ENCODE measurements around the gene ETNK1. TPM values are rescaled to one million over a fixed set of nuclear protein-coding genes. Genes with fewer than 3 reads are reported as not detected.
A peak's percentile ranks its signal among the peaks of the same experiment; 100 is the strongest.

Gene ETNK1
- total and polyA plus RNA-seq, 12 donors, result 16.8 to 79.2 (median 51.5) TPM

GRCh38 chr12:22665476-22665875 is 40.5 kb downstream of the ETNK1 start:
- no peaks in the 10 kb centered on the region for H3K9me3 ChIP-seq (replicated peaks in 1 of 3)
- TF ChIP-seq CTCF (IDR thresholded peaks at IDR 0.05) (no peak), POLR2A (IDR thresholded peaks at IDR 0.05) (no peak)
- no peaks in the 10 kb centered on the region for H3K36me3 ChIP-seq (replicated peaks in 1 of 2)
- H3K4me3 ChIP-seq, result no peak overlapping the region
- no peaks in the 10 kb centered on the region for H3K4me1 ChIP-seq (replicated peaks in 1 of 2)
- no peak for DNase-seq
- H3K27ac ChIP-seq, result no peak overlapping the region
- intact Hi-C loops (cut with DNase I), result no loop called here
- H3K27me3 ChIP-seq, result no peaks in the 10 kb centered on the region

- Histone ChIP-seq H3K4me3 (no peak overlapping the region), H3K4me1 (replicated peaks in 1 of 2) (no peaks in the 10 kb centered on the region), H3K27me3 (no peaks in the 10 kb centered on the region), H3K27ac (no peak overlapping the region), H3K36me3 (replicated peaks in 1 of 2) (peaks cover 0 to 1% of the 10 kb centered on the region in 2 donors), H3K9me3 (replicated peaks in 1 of 3) (no peaks in the 10 kb centered on the region)
- no peak for DNase-seq
- intact Hi-C loops (cut with DNase I), result no loop called here
- 2 to 65% (median 50%) methylated on average over 1 of the region's 1 CpG for WGBS, 4 donors
- no peak for TF ChIP-seq POLR2A (IDR thresholded peaks at IDR 0.05)
- no peak for TF ChIP-seq CTCF (IDR thresholded peaks at IDR 0.05)
These were observed 42.2 kb downstream of the ETNK1 start for GRCh38 chr12:22667122-22667521.

GRCh38 chr12:22668441-22668840 is 43.5 kb downstream of the ETNK1 start:
- no peak overlapping the region for H3K4me3 ChIP-seq
- intact Hi-C loops (cut with DNase I), result no loop called here
- WGBS, 4 donors, result 97 to 98% (median 98%) methylated on average over 6 of the region's 6 CpGs
- H3K9me3 ChIP-seq (replicated peaks in 1 of 3), result no peaks in the 10 kb centered on the region
- no peak for TF ChIP-seq POLR2A (IDR thresholded peaks at IDR 0.05)
- TF ChIP-seq CTCF (IDR thresholded peaks at IDR 0.05), result no peak
- H3K27ac ChIP-seq, result no peak overlapping the region
- H3K36me3 ChIP-seq (replicated peaks in 1 of 2), result peaks cover 0 to 4% of the 10 kb centered on the region in 2 donors
- H3K27me3 ChIP-seq, result no peaks in the 10 kb centered on the region
- no peak for DNase-seq
- H3K4me1 ChIP-seq (replicated peaks in 1 of 2), result no peaks in the 10 kb centered on the region

GRCh38 chr12:22670762-22671161 is 45.8 kb downstream of the ETNK1 start:
- H3K27me3 ChIP-seq, result no peaks in the 10 kb centered on the region
- H3K36me3 ChIP-seq (replicated peaks in 1 of 2), result peaks cover 0 to 13% of the 10 kb centered on the region in 2 donors
- intact Hi-C loops (cut with DNase I), result no loop called here
- H3K9me3 ChIP-seq (replicated peaks in 1 of 3), result no peaks in the 10 kb centered on the region
- TF ChIP-seq POLR2A (IDR thresholded peaks at IDR 0.05), result no peak
- TF ChIP-seq CTCF (IDR thresholded peaks at IDR 0.05), result peak in 4 of 6 experiments; percentile 9 to 29 (median 16)
- no peaks in the 10 kb centered on the region for H3K4me1 ChIP-seq (replicated peaks in 1 of 2)
- H3K27ac ChIP-seq, result no peak overlapping the region
- H3K4me3 ChIP-seq, result no peak overlapping the region
- DNase-seq, result no peak
